Neuron (in vitro differentiated cells): ENCODE results near the gene PGAP1.
A peak's percentile ranks its signal among the peaks of the same experiment; 100 is the strongest.

Experiments
- H2AFZ ChIP-seq: one replicate; pipeline ENCODE4 v1.6.1; 2013; ENCODE audit warnings: low read depth, mild to moderate bottlenecking, inconsistent platforms, low read length, moderate library complexity
- H3K27me3 ChIP-seq: one replicate; pipeline ENCODE4 v1.6.1; 2013; ENCODE audit warnings: low read length; ENCODE audit not compliant: insufficient read depth
- H3K36me3 ChIP-seq: one replicate; pipeline ENCODE4 v1.6.1; 2013; ENCODE audit warnings: low read length; ENCODE audit not compliant: insufficient read depth
- H3K4me1 ChIP-seq: one replicate; pipeline ENCODE4 v1.6.1; 2013; ENCODE audit warnings: low read length; ENCODE audit not compliant: insufficient read depth
- H3K4me3 ChIP-seq: 2 replicates; pipeline ENCODE4 v1.5.1; 2013; ENCODE audit warnings: mild to moderate bottlenecking, low read length, moderate library complexity
- H3K9me3 ChIP-seq: one replicate; pipeline ENCODE4 v1.6.1; 2013; ENCODE audit warnings: low read length

Gene PGAP1

GRCh38 chr2:196801674-196802261 is 124.7 kb downstream of the PGAP1 start:
- no peaks in the 10 kb centered on the region for H3K27me3 ChIP-seq
- no peak overlapping the region for H3K4me3 ChIP-seq
- no peak overlapping the region for H2AFZ ChIP-seq
- no peaks in the 10 kb centered on the region for H3K9me3 ChIP-seq
- peaks cover 11% of the 10 kb centered on the region for H3K36me3 ChIP-seq
- H3K4me1 ChIP-seq: no peaks in the 10 kb centered on the region

- peak overlapping the region; percentile 93 for H3K4me3 ChIP-seq
- H2AFZ ChIP-seq: peak overlapping the region; percentile 79
- H3K36me3 ChIP-seq: peaks cover 26% of the 10 kb centered on the region
- H3K27me3 ChIP-seq: no peaks in the 10 kb centered on the region
- no peaks in the 10 kb centered on the region for H3K9me3 ChIP-seq
- H3K4me1 ChIP-seq: no peaks in the 10 kb centered on the region
Observed at GRCh38 chr2:196798980-196799379, 127.5 kb downstream of the PGAP1 start.

GRCh38 chr2:196792865-196793264 is 133.6 kb downstream of the PGAP1 start:
- H3K4me3 ChIP-seq: no peak overlapping the region
- H3K4me1 ChIP-seq: no peaks in the 10 kb centered on the region
- no peaks in the 10 kb centered on the region for H3K9me3 ChIP-seq
- H2AFZ ChIP-seq: no peak overlapping the region
- H3K36me3 ChIP-seq: peaks cover 79% of the 10 kb centered on the region
- H3K27me3 ChIP-seq: no peaks in the 10 kb centered on the region

- H3K36me3 ChIP-seq: peaks cover 93% of the 10 kb centered on the region
- H3K4me3 ChIP-seq: no peak overlapping the region
- no peaks in the 10 kb centered on the region for H3K4me1 ChIP-seq
- no peak overlapping the region for H2AFZ ChIP-seq
- no peaks in the 10 kb centered on the region for H3K9me3 ChIP-seq
- no peaks in the 10 kb centered on the region for H3K27me3 ChIP-seq
Observed at GRCh38 chr2:196783431-196784094, 142.9 kb downstream of the PGAP1 start.
